DMS 273 (cell line): ENCODE data around the gene KIAA1210.

Source experiments
- DNase-seq: peaks from one replicate; lab custom pipeline; 2025; ENCODE audit not compliant: unreplicated experiment; lab: John Stamatoyannopoulos, UW

The KIAA1210 gene

GRCh38 chrX:119093991-119094735 is 33.4 kb downstream of the KIAA1210 start:
- no peak for DNase-seq

GRCh38 chrX:119090627-119091026 is 37.0 kb downstream of the KIAA1210 start:
- no peak for DNase-seq

GRCh38 chrX:119089619-119090018 is 38.0 kb downstream of the KIAA1210 start:
- no peak for DNase-seq

GRCh38 chrX:119087121-119087520 is 40.5 kb downstream of the KIAA1210 start:
- DNase-seq, result no peak

GRCh38 chrX:119084766-119085165 is 42.8 kb downstream of the KIAA1210 start:
- no peak for DNase-seq

GRCh38 chrX:119082278-119082677 is 45.3 kb downstream of the KIAA1210 start:
- no peak for DNase-seq

- no peak for DNase-seq
Observed at GRCh38 chrX:119075270-119076025, 52.2 kb downstream of the KIAA1210 start.

- DNase-seq, result no peak
Observed at GRCh38 chrX:119073911-119074310, 53.7 kb downstream of the KIAA1210 start.

- no peak for DNase-seq
Observed at GRCh38 chrX:119073200-119073905, 54.3 kb downstream of the KIAA1210 start.

GRCh38 chrX:119072744-119073143 is 54.9 kb downstream of the KIAA1210 start, which contains the start of gene CT47C1:
CT47C1 (plus strand) TSS chrX:119072993; CDS start chrX:119073226, 233 bp downstream.
- no peak for DNase-seq

- DNase-seq, result no peak
Observed at GRCh38 chrX:119071381-119071780, 56.2 kb downstream of the KIAA1210 start.

GRCh38 chrX:119069762-119070161 is 57.9 kb downstream of the KIAA1210 start:
- DNase-seq, result no peak

- no peak for DNase-seq
Observed at GRCh38 chrX:119069128-119069527, 58.5 kb downstream of the KIAA1210 start.

GRCh38 chrX:119067023-119067739 is 60.4 kb downstream of the KIAA1210 start:
- DNase-seq, result peak; percentile 77

- no peak for DNase-seq
Observed at GRCh38 chrX:119063428-119063827, 64.2 kb downstream of the KIAA1210 start.

- peak; percentile 25 for DNase-seq
Observed at GRCh38 chrX:119062750-119063374, 64.8 kb downstream of the KIAA1210 start.

- DNase-seq, result no peak
Observed at GRCh38 chrX:119055687-119056086, 71.9 kb downstream of the KIAA1210 start.

GRCh38 chrX:119045884-119046283 is 81.7 kb downstream of the KIAA1210 start:
- DNase-seq, result no peak

GRCh38 chrX:119042996-119043395 is 84.6 kb downstream of the KIAA1210 start:
- DNase-seq, result no peak

GRCh38 chrX:119042040-119042439 is 85.6 kb downstream of the KIAA1210 start:
- no peak for DNase-seq

- DNase-seq, result no peak
Observed at GRCh38 chrX:119041175-119041574, 86.4 kb downstream of the KIAA1210 start.
